Neural progenitor cell (in vitro differentiated cells): ENCODE results near the gene OR5B21. TPM values are rescaled to one million over a fixed set of nuclear protein-coding genes. Genes with fewer than 3 reads are reported as not detected.

ENCODE experiments used
- DNase-seq: peaks from one replicate; pipeline ENCODE4 v3.0.0-alpha.2; 2016; ENCODE audit warnings: low spot score
- H2AFZ ChIP-seq: fragments of 200-600 bp; sonication (generic); replicated peaks from 2 replicates; pipeline ENCODE4 v1.6.1; 2016; ENCODE audit warnings: antibody characterized with exemption
- H3F3A ChIP-seq: fragments of 200-600 bp; sonication (generic); 2 replicates; pipeline ENCODE4 v1.6.1; 2016; ENCODE audit warnings: antibody characterized with exemption, low read depth
- H3K27ac ChIP-seq: fragments of 200-600 bp; sonication (generic); 2 replicates; pipeline ENCODE4 v1.5.1; 2016; ENCODE audit warnings: mild to moderate bottlenecking
- H3K27me3 ChIP-seq: fragments of 200-600 bp; sonication (generic); 2 replicates; pipeline ENCODE4 v1.6.1; 2016; ENCODE audit warnings: mild to moderate bottlenecking, moderate library complexity
- H3K36me3 ChIP-seq: fragments of 200-600 bp; sonication (generic); 2 replicates; pipeline ENCODE4 v1.5.1; 2016
- H3K4me1 ChIP-seq: fragments of 200-600 bp; sonication (generic); 2 replicates; pipeline ENCODE4 v1.6.1; 2016; ENCODE audit warnings: mixed run types
- H3K4me2 ChIP-seq: fragments of 200-600 bp; sonication (generic); 2 replicates; pipeline ENCODE4 v1.6.1; 2016
- H3K4me3 ChIP-seq: fragments of 200-600 bp; sonication (generic); 2 replicates; pipeline ENCODE4 v1.5.1; 2016
- H3K79me2 ChIP-seq: fragments of 200-600 bp; sonication (generic); 2 replicates; pipeline ENCODE4 v1.6.1; 2016; ENCODE audit warnings: low read depth
- H3K9ac ChIP-seq: fragments of 200-600 bp; sonication (generic); 2 replicates; pipeline ENCODE4 v1.6.1; 2016
- H3K9me3 ChIP-seq: fragments of 200-600 bp; sonication (generic); 2 replicates; pipeline ENCODE4 v1.5.1; 2016; ENCODE audit warnings: low read depth
- H4K20me1 ChIP-seq: fragments of 200-600 bp; sonication (generic); 2 replicates; pipeline ENCODE4 v1.6.1; 2016; ENCODE audit warnings: low read depth
- H3K27ac Mint-ChIP-seq: 3 replicates; pipeline ENCODE4 v1.8.0; 2021; ENCODE audit warnings: mixed read lengths
- H3K27me3 Mint-ChIP-seq: 2 replicates; pipeline ENCODE4 v1.8.0; 2022; ENCODE audit warnings: low read depth, mild to moderate bottlenecking, inconsistent platforms, moderate library complexity, mixed read lengths; ENCODE audit not compliant: insufficient read depth
- H3K36me3 Mint-ChIP-seq: 3 replicates; pipeline ENCODE4 v1.8.0; 2021; ENCODE audit warnings: mixed read lengths
- H3K4me1 Mint-ChIP-seq: 3 replicates; pipeline ENCODE4 v1.8.0; 2021; ENCODE audit warnings: mixed read lengths
- H3K4me3 Mint-ChIP-seq: 3 replicates; pipeline ENCODE4 v1.8.0; 2021; ENCODE audit warnings: mild to moderate bottlenecking, moderate library complexity, mixed read lengths
- H3K9me3 Mint-ChIP-seq: 3 replicates; pipeline ENCODE4 v1.8.0; 2020; ENCODE audit warnings: mixed read lengths
- CTCF ChIP-seq: fragments of 200-600 bp; sonication (generic); IDR thresholded peaks from 2 replicates; pipeline ENCODE4 v1.5.1; 2017; ENCODE audit warnings: antibody characterized with exemption, mild to moderate bottlenecking
- EZH2 ChIP-seq: fragments of 200-600 bp; sonication (generic); IDR thresholded peaks from 2 replicates; pipeline ENCODE4 v1.6.1; 2017; ENCODE audit warnings: antibody characterized with exemption, mild to moderate bottlenecking, moderate library complexity
- EZH2phosphoT487 ChIP-seq: fragments of 200-600 bp; sonication (generic); IDR thresholded peaks from 2 replicates; pipeline ENCODE4 v1.6.1; 2017; ENCODE audit warnings: antibody characterized with exemption
- total RNA-seq: library from RNA; depleted of rRNA; stranded (reverse); fragments of >200 nt; gene quantifications from 2 replicates; pipeline ENCODE4 v1.2.3, GENCODE V29; 2015; ENCODE audit warnings: low replicate concordance

Gene OR5B21
- total RNA-seq, 1 donor from 2014 or later, result not detected

- H3K9me3 Mint-ChIP-seq, result peaks cover 4% of the 10 kb centered on the region
- Histone ChIP-seq H3F3A (no peaks in the 10 kb centered on the region), H3K27me3 (no peaks in the 10 kb centered on the region), H3K4me2 (no peak overlapping the region), H3K9me3 (no peaks in the 10 kb centered on the region), H3K27ac (no peak overlapping the region), H3K36me3 (no peaks in the 10 kb centered on the region), H3K79me2 (no peaks in the 10 kb centered on the region), H3K4me1 (no peaks in the 10 kb centered on the region), H3K4me3 (no peak overlapping the region), H4K20me1 (no peaks in the 10 kb centered on the region), H3K9ac (no peak overlapping the region), H2AFZ (no peak overlapping the region)
- H3K36me3 Mint-ChIP-seq, result peaks cover 23% of the 10 kb centered on the region
- TF ChIP-seq EZH2phosphoT487 (no peak), EZH2 (no peak), CTCF (no peak)
- H3K4me1 Mint-ChIP-seq, result no peaks in the 10 kb centered on the region
- no peak overlapping the region for H3K4me3 Mint-ChIP-seq
- no peak overlapping the region for H3K27ac Mint-ChIP-seq
- peaks cover 2% of the 10 kb centered on the region for H3K27me3 Mint-ChIP-seq
- no peak for DNase-seq
Measured at GRCh38 chr11:58531865-58532341, 24.0 kb upstream of the OR5B21 start.

DNA sequence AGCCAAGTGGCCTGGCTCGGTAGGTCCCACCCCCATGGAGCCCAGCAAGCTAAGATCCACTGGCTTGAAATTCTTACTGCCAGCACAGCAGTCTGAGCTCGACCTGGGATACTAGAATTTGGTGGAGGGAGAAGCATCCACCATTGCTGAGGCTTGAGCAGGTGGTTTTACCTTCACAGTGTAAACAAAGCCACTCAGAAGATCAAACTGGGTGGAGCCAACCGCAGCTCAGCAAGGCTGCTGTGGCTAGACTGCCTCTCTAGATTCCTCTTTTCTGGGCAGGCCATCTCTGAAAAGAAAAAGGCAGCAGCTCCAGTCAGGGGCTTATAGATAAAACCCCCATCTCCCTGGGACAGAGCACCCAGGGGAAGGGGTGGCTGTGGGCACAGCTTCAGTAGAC, 22.3 kb upstream of the OR5B21 start:
- no peak overlapping the region for H3K27ac Mint-ChIP-seq
- peaks cover 4% of the 10 kb centered on the region for H3K9me3 Mint-ChIP-seq
- Histone ChIP-seq H3K4me1 (no peaks in the 10 kb centered on the region), H3K4me2 (no peak overlapping the region), H2AFZ (no peak overlapping the region), H3K27me3 (no peaks in the 10 kb centered on the region), H3K4me3 (no peak overlapping the region), H3K9ac (no peak overlapping the region), H4K20me1 (no peaks in the 10 kb centered on the region), H3K9me3 (no peaks in the 10 kb centered on the region), H3K27ac (no peak overlapping the region), H3F3A (no peaks in the 10 kb centered on the region), H3K36me3 (no peaks in the 10 kb centered on the region), H3K79me2 (no peaks in the 10 kb centered on the region)
- no peak for DNase-seq
- no peaks in the 10 kb centered on the region for H3K4me1 Mint-ChIP-seq
- H3K27me3 Mint-ChIP-seq, result peaks cover 2% of the 10 kb centered on the region
- H3K36me3 Mint-ChIP-seq, result peaks cover 16% of the 10 kb centered on the region
- H3K4me3 Mint-ChIP-seq, result no peak overlapping the region
- TF ChIP-seq EZH2phosphoT487 (no peak), CTCF (no peak), EZH2 (no peak)

DNA sequence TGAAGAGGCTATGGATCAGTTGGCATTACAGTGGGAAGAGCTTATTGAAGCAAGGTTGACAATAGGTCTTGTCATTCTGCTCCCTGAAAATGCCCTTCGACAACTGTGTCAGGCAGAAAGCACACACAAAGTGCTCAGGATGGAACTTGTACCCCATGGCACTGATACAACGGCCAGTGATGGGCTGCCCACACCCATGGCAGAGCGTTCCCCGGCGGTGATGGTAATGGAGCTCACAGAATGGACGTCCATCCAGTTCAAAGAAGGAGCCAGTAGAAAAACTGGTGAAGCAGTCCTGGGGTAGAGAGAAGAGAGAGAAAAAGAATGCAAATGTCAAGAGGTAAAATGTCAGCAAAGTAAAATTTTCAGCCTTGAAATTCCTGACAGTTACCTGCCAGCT, 19.5 kb upstream of the OR5B21 start:
- Mint-ChIP-seq H3K9me3 (peaks cover 4% of the 10 kb centered on the region), H3K4me3 (no peak overlapping the region), H3K27ac (no peak overlapping the region), H3K36me3 (peaks cover 7% of the 10 kb centered on the region), H3K27me3 (peaks cover 2% of the 10 kb centered on the region), H3K4me1 (peaks cover 2% of the 10 kb centered on the region)
- Histone ChIP-seq H3K4me2 (no peak overlapping the region), H3K27ac (no peak overlapping the region), H3K36me3 (no peaks in the 10 kb centered on the region), H3K9me3 (no peaks in the 10 kb centered on the region), H3K27me3 (no peaks in the 10 kb centered on the region), H2AFZ (no peak overlapping the region), H3K9ac (no peak overlapping the region), H3K4me3 (no peak overlapping the region), H3F3A (no peaks in the 10 kb centered on the region), H3K4me1 (no peaks in the 10 kb centered on the region), H4K20me1 (no peaks in the 10 kb centered on the region), H3K79me2 (no peaks in the 10 kb centered on the region)
- TF ChIP-seq EZH2, result no peak
- no peak for TF ChIP-seq CTCF
- TF ChIP-seq EZH2phosphoT487, result no peak
- no peak for DNase-seq
